GM18517 (cell line): Measurements from ENCODE around the gene GSTM4.

Experiments used
- ATAC-seq: cut with Tn5 transposase; IDR thresholded peaks from one replicate; pipeline ENCODE4 v1.9.1; 2021; ENCODE audit warnings: mild to moderate bottlenecking, moderate library complexity; ENCODE audit not compliant: unreplicated experiment

Gene GSTM4

DNA sequence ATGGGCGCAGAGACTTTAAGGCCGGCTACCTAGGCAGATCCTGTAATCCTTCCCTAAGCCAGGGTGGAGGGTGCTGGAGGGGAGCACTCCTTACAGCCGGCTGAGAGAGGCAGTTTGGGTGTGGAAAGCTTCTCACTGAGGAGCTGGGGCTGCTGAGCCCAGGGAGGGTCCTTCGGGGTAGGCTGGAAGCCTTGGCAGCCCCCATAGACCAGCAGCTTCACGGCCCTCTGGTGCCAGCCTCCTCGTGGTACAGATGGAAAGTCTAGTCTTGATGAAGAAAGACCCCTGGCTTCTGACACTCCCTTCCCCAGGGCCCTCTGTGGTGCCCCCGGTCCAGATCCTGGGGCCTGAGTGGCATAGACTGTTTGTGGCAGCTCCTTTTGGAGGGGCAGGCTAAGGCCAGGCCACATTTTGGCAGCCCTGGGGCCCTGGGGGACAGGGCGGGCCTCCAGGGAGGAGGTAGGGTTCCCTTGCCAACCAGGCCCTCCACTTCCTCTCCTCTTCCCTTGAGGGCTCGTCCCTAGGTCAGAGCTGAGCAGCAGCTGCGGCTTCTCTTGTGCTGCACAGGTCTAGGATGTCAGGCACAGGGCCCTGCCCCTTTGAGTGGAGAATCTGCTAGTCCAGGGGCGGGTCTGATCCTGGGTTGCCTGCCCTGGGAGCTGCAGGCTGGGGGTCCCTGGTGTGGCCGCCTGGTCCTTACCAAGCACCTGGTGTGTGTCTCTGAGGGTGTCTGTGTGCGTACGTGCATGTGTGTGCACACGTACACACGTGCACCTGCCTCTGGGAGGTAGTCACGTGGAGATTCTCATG is 31.5 kb upstream of the GSTM4 start:
- no peak for ATAC-seq

DNA sequence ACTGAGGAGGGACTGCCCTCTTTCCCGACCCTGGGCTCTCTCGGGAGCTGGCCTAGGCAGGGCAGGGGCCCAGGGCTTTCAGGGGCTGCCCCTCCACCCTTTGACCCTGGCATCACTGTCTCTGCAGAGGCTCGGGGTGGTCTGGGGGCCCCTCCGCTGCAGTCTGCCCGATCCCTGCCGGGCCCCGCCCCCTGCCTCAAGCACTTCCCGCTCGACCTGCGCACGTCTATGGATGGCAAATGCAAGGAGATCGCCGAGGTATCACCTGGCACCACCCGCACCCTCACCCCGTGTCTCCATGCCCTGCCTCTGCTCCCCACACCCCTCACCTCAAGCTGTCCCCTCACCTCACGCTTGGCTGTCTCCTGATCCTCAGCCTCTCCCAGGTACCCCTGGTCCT is 30.7 kb upstream of the GSTM4 start:
- no peak for ATAC-seq

DNA sequence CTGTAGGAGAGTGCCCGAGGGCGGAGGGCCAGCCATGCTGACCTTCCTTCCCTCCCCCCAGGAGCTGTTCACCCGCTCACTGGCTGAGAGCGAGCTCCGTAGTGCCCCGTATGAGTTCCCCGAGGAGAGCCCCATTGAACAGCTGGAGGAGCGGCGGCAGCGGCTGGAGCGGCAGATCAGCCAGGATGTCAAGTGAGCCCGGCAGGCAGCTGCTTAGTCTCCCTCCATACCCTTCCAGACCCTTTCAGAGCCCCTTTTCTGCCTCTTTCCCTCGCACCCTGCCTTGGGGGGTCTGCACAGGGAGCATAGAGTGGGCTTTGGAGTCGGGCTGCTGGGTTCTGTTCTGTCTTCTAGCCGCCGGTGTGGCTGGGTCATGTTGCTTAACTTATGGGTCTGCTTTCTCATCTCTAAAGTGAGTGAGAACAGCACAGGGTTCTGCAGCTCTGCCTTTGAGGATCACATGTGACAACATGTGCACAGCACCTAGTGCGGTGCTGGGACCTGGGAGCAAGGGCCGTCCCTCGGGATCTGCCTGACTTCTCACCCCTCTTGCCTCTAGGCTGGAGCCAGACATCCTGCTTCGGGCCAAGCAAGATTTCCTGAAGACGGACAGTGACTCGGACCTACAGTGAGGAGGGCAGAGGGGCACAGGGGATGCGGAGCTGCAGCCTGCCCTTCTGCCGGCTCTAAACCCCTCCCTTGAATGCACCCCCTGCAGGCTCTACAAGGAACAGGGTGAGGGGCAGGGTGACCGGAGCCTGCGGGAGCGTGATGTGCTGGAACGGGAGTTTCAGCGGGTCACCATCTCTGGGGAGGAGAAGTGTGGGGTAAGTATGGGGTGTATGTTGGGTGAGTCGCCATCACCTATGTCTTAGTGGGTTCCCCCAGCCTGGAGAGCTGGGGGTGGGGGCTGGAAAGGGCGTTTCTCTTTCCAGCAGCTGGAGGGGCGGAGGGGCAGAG is 30.0 kb upstream of the GSTM4 start:
- ATAC-seq, result no peak

DNA sequence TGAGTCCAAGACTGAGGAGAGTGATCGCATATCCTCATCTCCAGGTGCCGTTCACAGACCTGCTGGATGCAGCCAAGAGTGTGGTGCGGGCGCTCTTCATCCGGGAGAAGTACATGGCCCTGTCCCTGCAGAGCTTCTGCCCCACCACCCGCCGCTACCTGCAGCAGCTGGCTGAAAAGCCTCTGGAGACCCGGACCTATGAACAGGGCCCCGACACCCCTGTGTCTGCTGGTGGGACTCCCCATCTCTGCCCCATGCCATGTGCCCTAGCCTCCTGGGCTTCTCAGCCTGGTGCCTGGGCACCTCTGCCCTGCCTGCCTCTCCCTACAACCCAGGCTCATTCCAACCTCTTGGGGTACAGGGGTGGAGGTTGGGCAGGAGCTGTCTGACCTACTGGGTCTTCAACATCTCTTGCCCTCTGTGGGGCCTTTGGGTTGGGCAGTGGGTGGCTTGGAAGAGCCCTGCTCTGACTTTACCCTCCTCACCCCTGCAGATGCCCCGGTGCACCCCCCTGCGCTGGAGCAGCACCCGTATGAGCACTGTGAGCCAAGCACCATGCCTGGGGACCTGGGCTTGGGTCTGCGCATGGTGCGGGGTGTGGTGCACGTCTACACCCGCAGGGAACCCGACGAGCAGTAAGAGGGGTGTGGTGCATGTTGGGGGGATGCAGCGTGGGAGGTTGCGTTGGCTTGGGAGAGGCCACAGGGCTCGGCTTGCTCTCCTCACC is 29.1 kb upstream of the GSTM4 start:
- no peak for ATAC-seq

DNA sequence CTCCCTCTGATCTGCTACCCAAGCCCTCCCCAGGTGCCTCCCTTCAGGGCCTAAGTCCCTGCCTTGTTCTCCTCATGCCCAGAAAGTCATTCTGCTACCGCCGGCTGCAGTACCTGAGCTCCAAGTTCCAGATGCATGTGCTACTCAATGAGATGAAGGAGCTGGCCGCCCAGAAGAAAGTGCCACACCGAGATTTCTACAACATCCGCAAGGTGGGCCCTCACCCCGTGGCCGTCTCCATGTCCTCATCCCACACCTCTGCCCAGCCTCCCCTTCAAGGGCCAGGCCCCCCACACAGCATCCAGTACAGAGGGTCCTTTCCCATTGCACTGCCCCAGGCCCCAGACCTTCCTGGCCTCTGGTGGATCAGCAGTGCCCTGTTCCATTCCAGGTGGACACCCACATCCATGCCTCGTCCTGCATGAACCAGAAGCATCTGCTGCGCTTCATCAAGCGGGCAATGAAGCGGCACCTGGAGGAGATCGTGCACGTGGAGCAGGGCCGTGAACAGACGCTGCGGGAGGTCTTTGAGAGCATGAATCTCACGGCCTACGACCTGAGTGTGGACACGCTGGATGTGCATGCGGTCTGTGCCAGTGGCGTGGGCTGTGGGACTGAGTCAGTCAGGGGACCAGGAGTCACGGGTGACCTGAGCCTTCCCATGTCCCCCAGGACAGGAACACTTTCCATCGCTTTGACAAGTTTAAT is 28.1 kb upstream of the GSTM4 start:
- no peak for ATAC-seq

DNA sequence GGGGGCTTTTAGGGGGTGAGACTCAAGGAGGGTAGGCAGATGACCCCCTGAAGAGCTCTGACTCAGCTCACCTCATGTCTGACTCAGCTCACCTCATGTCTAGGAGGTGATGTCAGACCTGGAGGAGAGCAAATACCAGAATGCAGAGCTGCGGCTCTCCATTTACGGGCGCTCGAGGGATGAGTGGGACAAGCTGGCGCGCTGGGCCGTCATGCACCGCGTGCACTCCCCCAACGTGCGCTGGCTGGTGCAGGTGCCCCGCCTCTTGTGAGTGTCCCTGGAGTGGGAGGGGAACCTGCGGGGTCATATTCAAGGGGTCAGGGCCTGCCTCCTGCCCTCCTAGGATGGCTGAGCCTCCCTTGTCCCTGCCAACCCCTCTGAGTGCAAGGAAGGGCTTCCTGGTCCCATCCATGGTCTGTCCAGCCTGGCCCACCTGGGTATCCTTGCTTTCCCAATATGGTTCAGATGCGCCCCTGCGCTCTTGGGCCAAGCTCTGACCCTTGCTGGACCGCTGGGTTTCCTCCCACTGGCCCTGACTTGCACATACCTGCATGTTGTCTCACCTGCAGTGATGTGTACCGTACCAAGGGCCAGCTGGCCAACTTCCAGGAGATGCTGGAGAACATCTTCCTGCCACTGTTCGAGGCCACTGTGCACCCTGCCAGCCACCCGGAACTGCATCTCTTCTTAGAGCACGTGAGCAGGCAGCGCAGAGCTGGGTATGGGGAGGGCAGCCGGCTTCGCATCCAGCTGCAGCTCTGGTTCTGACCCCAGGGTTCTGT is 27.2 kb upstream of the GSTM4 start:
- ATAC-seq, result no peak

DNA sequence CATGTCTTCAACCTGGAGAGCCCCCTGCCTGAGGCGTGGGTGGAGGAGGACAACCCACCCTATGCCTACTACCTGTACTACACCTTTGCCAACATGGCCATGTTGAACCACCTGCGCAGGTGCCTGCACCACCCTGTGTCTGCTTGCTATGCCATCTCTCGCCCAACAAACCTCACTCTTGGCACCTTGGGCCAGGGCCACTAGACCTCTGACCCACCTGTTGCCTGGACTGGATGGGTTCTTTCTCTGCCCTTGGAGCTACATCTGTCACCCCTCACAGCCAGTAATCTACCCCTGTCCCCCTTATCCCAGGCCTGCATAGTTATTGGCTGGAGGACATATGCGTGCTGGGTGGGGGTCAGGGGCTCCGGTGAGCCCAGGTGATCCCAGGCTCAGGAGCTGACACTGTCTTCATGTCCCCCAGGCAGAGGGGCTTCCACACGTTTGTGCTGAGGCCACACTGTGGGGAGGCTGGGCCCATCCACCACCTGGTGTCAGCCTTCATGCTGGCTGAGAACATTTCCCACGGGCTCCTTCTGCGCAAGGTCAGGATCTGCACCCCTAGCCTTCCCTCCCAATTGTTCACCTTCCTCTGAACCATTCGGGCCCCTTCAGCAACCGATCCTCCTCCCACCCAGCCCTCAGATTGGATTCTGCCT is 26.4 kb upstream of the GSTM4 start:
- no peak for ATAC-seq

DNA sequence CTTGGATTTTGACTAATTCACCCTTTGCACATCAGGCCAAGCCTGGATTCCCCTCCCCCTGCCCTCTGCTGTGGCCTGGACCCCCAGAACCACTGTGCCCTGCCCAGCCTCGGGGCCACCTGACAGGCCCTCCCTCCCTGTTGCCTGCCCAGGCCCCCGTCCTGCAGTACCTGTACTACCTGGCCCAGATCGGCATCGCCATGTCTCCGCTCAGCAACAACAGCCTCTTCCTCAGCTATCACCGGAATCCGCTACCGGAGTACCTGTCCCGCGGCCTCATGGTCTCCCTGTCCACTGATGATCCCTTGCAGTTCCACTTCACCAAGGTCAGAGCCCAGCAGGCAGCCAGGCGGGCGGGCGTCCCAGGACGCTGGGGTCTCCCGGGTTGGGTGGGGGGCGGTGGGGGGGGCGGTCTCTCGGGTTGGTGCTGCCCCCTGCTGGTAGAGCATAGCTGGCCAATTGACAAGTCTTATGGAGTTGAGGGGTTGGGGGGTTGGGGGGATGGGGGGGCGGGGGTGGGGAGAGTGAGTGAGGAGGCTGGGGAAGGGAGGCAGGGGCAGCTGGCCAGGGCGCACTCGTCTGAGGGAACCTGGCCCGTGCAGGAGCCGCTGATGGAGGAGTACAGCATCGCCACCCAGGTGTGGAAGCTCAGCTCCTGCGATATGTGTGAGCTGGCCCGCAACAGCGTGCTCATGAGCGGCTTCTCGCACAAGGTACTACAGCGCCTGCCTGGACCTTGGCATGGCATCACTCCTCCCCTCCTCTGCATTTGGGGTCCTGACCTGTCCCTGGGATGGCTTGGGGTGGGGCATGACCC is 25.6 kb upstream of the GSTM4 start:
- no peak for ATAC-seq

DNA sequence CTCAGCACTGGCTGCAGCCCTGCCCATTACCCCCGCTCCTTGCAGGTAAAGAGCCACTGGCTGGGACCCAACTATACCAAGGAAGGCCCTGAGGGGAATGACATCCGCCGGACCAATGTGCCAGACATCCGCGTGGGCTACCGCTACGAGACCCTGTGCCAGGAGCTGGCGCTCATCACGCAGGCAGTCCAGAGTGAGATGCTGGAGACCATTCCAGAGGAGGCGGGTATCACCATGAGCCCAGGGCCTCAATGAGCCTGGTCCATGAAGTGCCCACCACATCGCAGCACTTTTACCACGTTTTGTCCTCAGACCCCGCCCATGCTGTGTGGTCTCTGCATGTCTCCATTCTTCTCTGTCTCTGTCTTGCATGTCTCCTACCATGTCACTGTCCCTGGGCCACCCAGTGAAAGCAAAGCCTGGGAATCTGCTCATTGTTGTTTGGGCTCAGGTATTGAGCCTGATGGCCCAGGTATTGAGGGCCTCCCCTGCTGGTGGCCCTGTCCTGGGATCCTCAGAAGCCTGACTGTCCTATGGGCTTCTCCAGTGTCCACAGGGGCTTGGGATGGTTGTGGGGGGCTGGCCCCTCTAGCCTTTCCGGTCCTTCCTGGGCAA is 24.9 kb upstream of the GSTM4 start:
- no peak for ATAC-seq

- no peak for ATAC-seq
Measured at GRCh38 chr1:109631513-109632505, 24.1 kb upstream of the GSTM4 start.

DNA sequence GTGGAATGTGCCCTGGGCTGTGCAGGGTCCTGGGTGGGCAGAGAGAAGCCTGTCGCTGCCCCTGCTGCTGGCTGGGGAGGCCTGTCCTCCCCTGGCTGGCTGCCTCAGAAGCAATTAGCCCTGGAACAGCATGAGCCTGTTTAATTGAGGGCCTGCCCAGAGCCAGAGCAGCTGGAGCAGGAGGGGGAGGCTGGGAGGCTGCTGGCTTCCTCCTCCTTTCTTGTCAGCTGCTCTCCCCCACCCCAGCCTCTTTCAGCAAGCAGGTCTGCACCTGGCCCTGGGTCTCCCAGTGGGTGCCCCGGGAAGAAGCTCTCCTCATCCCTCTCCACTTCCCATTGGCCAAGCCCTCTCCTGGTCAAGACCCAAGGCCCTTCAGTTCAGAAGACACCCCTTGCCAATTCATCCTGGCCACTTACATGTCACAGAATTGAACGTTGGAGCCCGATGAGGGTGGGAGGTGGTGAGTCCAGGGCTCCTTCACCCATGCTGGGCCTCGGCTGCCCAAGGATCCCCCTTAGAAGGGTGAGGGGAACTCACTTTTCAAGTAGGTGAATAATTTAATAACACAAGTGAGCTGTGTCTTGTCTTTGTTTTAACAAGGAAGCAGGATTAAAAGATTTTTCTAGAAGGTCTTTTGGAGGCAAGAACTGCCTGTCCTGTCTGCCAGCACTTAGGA is 23.1 kb upstream of the GSTM4 start:
- no peak for ATAC-seq

- no peak for ATAC-seq
Measured at GRCh38 chr1:109634292-109634691, 21.6 kb upstream of the GSTM4 start.

DNA sequence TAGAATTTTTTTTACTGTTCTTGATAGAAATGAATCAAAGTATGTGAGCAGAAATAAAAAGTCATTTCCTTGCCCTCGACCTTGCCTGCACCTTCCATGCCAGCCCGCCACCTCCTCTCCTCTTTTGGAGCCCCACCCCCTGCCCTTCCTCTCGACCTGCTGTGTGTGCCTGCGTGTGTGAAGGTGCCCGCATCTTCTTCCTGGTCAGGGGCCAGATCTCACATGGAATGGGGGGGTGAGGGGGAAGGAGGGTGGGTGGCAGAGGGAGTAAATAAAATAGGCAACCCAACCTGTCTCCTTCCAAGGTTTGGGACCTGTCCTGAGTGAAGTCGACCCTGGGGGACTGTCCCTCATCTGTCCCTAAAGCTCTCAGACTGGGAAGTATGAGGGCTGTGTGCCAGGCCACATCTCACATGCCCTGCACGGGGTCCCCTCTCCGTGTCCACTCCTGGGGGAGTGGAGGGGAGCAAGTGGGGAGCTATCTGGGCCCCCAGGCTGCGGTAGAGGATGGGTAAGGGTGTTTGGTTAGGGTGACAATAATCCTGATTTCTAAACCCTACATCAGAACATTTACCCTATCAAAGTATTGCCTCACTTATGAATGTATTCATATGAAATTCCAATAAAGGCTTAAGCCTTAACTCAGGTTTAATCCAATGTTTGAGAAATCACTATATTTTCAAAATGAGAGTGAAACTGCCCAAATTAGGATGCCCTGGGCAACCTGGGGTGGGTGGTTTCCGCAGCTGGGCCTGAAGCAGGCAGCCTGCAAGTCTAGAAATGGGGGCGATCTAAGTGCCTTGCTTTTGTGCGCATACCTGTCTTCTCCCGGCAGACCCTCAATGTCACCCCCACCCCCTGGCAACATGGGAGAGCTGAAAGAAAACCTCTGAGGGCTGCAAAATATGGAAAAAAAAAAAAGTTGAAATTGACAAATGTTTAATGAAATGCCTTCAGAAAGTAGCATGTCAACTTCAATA is 20.8 kb upstream of the GSTM4 start:
- ATAC-seq, result no peak

GRCh38 chr1:109635862-109636200 is 20.1 kb upstream of the GSTM4 start:
- no peak for ATAC-seq

DNA sequence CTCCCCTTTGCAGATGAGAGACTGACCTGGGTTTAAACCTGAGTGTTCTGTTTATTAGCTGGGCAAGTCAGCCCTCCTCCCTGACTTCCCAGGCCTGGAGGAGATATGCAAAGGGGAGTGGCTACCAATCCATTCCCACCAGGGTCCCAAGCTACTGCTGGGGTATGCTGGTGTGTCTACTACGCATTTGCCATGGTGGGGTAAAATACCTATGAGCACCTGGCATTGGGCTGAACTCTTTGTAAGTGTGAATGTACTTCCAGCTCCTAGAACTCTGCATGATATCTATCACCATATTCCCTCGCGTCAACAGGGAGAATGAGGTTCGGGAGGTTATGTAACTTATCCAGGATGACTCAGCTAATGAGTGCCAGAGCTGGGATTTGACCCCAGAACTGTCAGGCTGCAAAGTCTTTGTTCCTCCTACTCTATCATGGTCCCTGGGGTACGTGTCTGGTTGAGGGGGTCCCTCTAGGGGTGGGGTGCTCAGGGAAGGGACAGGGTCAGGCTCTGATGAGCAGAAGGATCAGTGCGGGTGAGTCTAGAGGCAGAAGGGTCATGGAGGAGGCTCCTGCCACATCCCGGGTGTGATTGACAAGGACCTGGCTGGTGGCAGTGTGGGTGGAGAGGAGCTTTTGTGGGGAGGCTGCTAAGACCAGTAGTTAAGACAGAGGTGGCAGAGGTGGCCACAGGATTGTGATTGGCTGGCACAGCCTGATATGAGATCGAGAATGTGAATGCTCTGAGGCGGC is 19.5 kb upstream of the GSTM4 start:
- no peak for ATAC-seq
